ENCODE measurements around the gene SPRY4.

SPRY4 gene

DNA sequence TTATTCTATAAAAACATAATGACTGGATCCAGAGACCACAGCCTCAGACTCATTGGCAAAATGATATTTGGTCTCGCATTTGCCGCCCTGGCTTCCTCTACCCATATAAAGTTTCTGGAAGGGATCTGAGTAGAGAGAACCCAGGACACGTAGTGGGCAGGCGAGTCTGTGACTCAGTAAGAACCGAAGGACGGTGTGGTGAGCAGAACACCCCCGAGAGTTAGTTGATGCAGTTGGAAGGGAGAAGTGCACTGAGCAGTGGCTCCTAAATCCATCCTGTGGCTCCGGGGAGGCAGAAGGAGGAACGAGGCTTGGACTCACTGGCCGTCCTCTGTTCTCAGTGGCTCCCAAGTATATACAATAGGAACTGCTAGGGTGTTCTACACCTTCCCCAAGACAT lies 11.5 kb downstream of the SPRY4 start:
- TF ChIP-seq, protein P1, sequence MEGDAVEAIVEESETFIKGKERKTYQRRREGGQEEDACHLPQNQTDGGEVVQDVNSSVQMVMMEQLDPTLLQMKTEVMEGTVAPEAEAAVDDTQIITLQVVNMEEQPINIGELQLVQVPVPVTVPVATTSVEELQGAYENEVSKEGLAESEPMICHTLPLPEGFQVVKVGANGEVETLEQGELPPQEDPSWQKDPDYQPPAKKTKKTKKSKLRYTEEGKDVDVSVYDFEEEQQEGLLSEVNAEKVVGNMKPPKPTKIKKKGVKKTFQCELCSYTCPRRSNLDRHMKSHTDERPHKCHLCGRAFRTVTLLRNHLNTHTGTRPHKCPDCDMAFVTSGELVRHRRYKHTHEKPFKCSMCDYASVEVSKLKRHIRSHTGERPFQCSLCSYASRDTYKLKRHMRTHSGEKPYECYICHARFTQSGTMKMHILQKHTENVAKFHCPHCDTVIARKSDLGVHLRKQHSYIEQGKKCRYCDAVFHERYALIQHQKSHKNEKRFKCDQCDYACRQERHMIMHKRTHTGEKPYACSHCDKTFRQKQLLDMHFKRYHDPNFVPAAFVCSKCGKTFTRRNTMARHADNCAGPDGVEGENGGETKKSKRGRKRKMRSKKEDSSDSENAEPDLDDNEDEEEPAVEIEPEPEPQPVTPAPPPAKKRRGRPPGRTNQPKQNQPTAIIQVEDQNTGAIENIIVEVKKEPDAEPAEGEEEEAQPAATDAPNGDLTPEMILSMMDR (IDR thresholded peaks at IDR 0.05) = no peak
- peaks cover 73% of the 10 kb centered on the region for H3K27me3 ChIP-seq
- no peak overlapping the region for H3K4me3 ChIP-seq (ENCODE audit: low read depth in 1 of 2, low read length in 1 of 2)
- no peaks in the 10 kb centered on the region for H3K9me3 ChIP-seq
- H3K27ac ChIP-seq = no peak overlapping the region
- H3K4me1 ChIP-seq (ENCODE audit: control insufficient read depth in 1 of 2, insufficient read depth in 1 of 2, low read depth in 1 of 2, low read length in 1 of 2) = no peaks in the 10 kb centered on the region
- H3K36me3 ChIP-seq = no peaks in the 10 kb centered on the region

DNA sequence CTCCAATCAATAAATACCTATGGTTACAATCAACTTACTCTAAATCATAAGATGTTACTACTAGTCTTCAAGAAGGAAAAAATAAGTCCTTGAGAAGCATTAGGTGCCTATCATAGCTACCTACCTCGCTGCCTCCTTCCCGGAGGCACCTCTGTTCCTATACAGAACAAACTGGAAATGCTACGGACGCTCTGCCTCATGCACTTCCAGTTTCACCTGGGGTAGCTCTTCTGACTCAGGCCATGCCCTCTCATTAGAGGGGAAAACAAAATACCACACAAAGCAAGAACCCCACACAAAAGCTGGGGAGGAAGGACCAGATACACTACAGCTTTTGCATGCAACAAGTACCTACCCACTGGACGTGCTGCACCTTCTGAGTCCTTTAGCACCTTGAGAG lies 12.4 kb downstream of the SPRY4 start:
- Histone ChIP-seq H3K4me3 (ENCODE audit: low read depth in 1 of 2, low read length in 1 of 2) (no peak overlapping the region), H3K36me3 (no peaks in the 10 kb centered on the region), H3K27me3 (peaks cover 65% of the 10 kb centered on the region), H3K4me1 (ENCODE audit: control insufficient read depth in 1 of 2, insufficient read depth in 1 of 2, low read depth in 1 of 2, low read length in 1 of 2) (no peaks in the 10 kb centered on the region), H3K9me3 (no peaks in the 10 kb centered on the region), H3K27ac (no peak overlapping the region)
- TF ChIP-seq, protein P1 (IDR thresholded peaks at IDR 0.05) = no peak

GRCh38 chr5:142311725-142312124 lies 13.1 kb downstream of the SPRY4 start:
- Histone ChIP-seq H3K36me3 (no peaks in the 10 kb centered on the region), H3K4me3 (ENCODE audit: low read depth in 1 of 2, low read length in 1 of 2) (no peak overlapping the region), H3K4me1 (ENCODE audit: control insufficient read depth in 1 of 2, insufficient read depth in 1 of 2, low read depth in 1 of 2, low read length in 1 of 2) (no peaks in the 10 kb centered on the region), H3K27ac (no peak overlapping the region), H3K27me3 (peaks cover 58% of the 10 kb centered on the region), H3K9me3 (no peaks in the 10 kb centered on the region)
- TF ChIP-seq, protein P1 (IDR thresholded peaks at IDR 0.05) = no peak

- Histone ChIP-seq H3K9me3 (no peaks in the 10 kb centered on the region), H3K27ac (no peak overlapping the region), H3K36me3 (no peaks in the 10 kb centered on the region), H3K27me3 (peaks cover 52% of the 10 kb centered on the region), H3K4me1 (ENCODE audit: control insufficient read depth in 1 of 2, insufficient read depth in 1 of 2, low read depth in 1 of 2, low read length in 1 of 2) (no peaks in the 10 kb centered on the region), H3K4me3 (ENCODE audit: low read depth in 1 of 2, low read length in 1 of 2) (no peak overlapping the region)
- TF ChIP-seq, protein P1 (IDR thresholded peaks at IDR 0.05) = no peak
These were observed 14.0 kb downstream of the SPRY4 start for GRCh38 chr5:142310803-142311202.

GRCh38 chr5:142309747-142310318 lies 15.0 kb downstream of the SPRY4 start:
- Histone ChIP-seq H3K27ac (no peak overlapping the region), H3K9me3 (no peaks in the 10 kb centered on the region), H3K4me1 (ENCODE audit: control insufficient read depth in 1 of 2, insufficient read depth in 1 of 2, low read depth in 1 of 2, low read length in 1 of 2) (no peaks in the 10 kb centered on the region), H3K36me3 (no peaks in the 10 kb centered on the region), H3K4me3 (ENCODE audit: low read depth in 1 of 2, low read length in 1 of 2) (no peak overlapping the region), H3K27me3 (peaks cover 43% of the 10 kb centered on the region)
- TF ChIP-seq, protein P1 (IDR thresholded peaks at IDR 0.05) = no peak

DNA sequence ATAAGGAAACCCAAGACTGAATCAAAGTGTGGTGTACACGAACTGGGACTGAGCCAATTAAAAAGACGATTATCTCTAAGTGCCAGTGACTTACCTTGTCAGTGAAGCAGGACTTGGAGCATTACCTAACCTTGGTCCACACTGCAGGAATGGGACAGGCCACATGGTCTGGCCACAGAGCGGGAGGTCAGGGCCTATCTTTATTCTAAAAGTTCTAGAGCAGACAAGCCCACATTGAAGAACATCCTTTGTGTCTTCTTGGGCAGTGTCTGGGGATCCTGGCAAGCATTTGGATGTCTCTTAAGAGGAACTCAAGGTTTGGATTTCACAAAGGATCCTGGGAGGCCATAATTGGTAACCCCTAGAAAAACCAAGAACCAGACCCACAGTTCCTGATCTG lies 16.5 kb downstream of the SPRY4 start:
- H3K4me1 ChIP-seq (ENCODE audit: control insufficient read depth in 1 of 2, insufficient read depth in 1 of 2, low read depth in 1 of 2, low read length in 1 of 2) = no peaks in the 10 kb centered on the region
- no peak overlapping the region for H3K4me3 ChIP-seq (ENCODE audit: low read depth in 1 of 2, low read length in 1 of 2)
- TF ChIP-seq, protein P1 (IDR thresholded peaks at IDR 0.05) = no peak
- no peak overlapping the region for H3K27ac ChIP-seq
- no peaks in the 10 kb centered on the region for H3K36me3 ChIP-seq
- H3K9me3 ChIP-seq = no peaks in the 10 kb centered on the region
- peaks cover 34% of the 10 kb centered on the region for H3K27me3 ChIP-seq
